Liver (tissue), 9 donors: Measurements from ENCODE around the gene SMTNL2. TPM values are rescaled to one million over a fixed set of nuclear protein-coding genes. Genes with fewer than 3 reads are reported as not detected.
A peak's percentile ranks its signal among the peaks of the same experiment; 100 is the strongest.

Experiments
- DNase-seq: peaks from one replicate; pipeline ENCODE4 v3.0.0-alpha.2; 2017; ENCODE audit warnings: low spot score
- H3K27ac ChIP-seq, 2 donors: one replicate each; pipeline ENCODE4 v1.7.0; 2013; ENCODE audit warnings: inconsistent platforms in 2 of 2, low read length in 2 of 2, control low read depth in 1 of 2, low read depth in 1 of 2, mild to moderate bottlenecking in 1 of 2
- H3K27me3 ChIP-seq, 4 donors: one replicate each; pipeline versions ENCODE4 v1.6.1 to v1.7.0; 2013; ENCODE audit warnings: low read length in 3 of 4, inconsistent platforms in 1 of 4, mild to moderate bottlenecking in 1 of 4, moderate library complexity in 1 of 4; ENCODE audit not compliant: control insufficient read depth in 4 of 4, insufficient read depth in 4 of 4
- H3K36me3 ChIP-seq, 4 donors: one replicate each; pipeline versions ENCODE4 v1.6.1 to v1.7.0; 2013; ENCODE audit warnings: low read length in 3 of 4, mild to moderate bottlenecking in 3 of 4, low read depth in 1 of 4, moderate library complexity in 1 of 4; ENCODE audit not compliant: control insufficient read depth in 4 of 4, insufficient read depth in 3 of 4
- H3K4me1 ChIP-seq, 4 donors: one replicate each; pipeline versions ENCODE4 v1.6.1 to v1.7.0; 2013; ENCODE audit warnings: low read length in 3 of 4, mild to moderate bottlenecking in 3 of 4, moderate library complexity in 1 of 4; ENCODE audit not compliant: control insufficient read depth in 4 of 4, insufficient read depth in 4 of 4
- H3K4me3 ChIP-seq, 3 donors: one replicate each; pipeline versions ENCODE4 v1.6.1 to v1.7.0; 2013; ENCODE audit warnings: low read length in 3 of 3, control low read depth in 1 of 3, low read depth in 1 of 3, mild to moderate bottlenecking in 1 of 3
- H3K9ac ChIP-seq, 2 donors: one replicate each; pipeline ENCODE4 v1.7.0; 2013; ENCODE audit warnings: low read length in 2 of 2, mild to moderate bottlenecking in 2 of 2, moderate library complexity in 2 of 2, control low read depth in 1 of 2, low read depth in 1 of 2
- H3K9me3 ChIP-seq, 4 donors: one replicate each; pipeline versions ENCODE4 v1.6.1 to v1.7.0; 2013; ENCODE audit warnings: low read length in 3 of 4; ENCODE audit not compliant: control insufficient read depth in 4 of 4
- EGR1 ChIP-seq, 2 donors: IDR thresholded peaks; 2 replicates each; pipeline ENCODE4 v1.6.1; 2016 to 2018; ENCODE audit warnings: antibody characterized with exemption in 2 of 2, low read depth in 2 of 2
- FOXA1 ChIP-seq: IDR thresholded peaks from 2 replicates; pipeline ENCODE4 v1.6.1; 2016; ENCODE audit warnings: antibody characterized with exemption
- FOXA2 ChIP-seq: IDR thresholded peaks from 2 replicates; pipeline ENCODE4 v1.6.1; 2016; ENCODE audit warnings: antibody characterized with exemption
- GABPA ChIP-seq, 2 donors: IDR thresholded peaks in 1 of 2; conservative IDR thresholded peaks in 1 of 2; 2 replicates each; pipeline ENCODE4 v1.6.1; 2016; ENCODE audit warnings: antibody characterized with exemption in 2 of 2, mild to moderate bottlenecking in 1 of 2, moderate library complexity in 1 of 2
- HNF4A ChIP-seq, 2 donors: conservative IDR thresholded peaks; 2 replicates each; pipeline ENCODE4 v1.6.1; 2016; ENCODE audit warnings: antibody characterized with exemption in 2 of 2, mild to moderate bottlenecking in 2 of 2
- HNF4G ChIP-seq: IDR thresholded peaks from 2 replicates; pipeline ENCODE4 v1.6.1; 2016; ENCODE audit warnings: antibody characterized with exemption
- JUND ChIP-seq, 2 donors: IDR thresholded peaks; 2 replicates each; pipeline ENCODE4 v1.6.1; 2016; ENCODE audit warnings: antibody characterized with exemption in 2 of 2
- NR2F2 ChIP-seq: IDR thresholded peaks from 2 replicates; pipeline ENCODE4 v1.6.1; 2016; ENCODE audit warnings: antibody characterized with exemption
- RAD21 ChIP-seq, 2 donors: IDR thresholded peaks; 2 replicates each; pipeline ENCODE4 v1.6.1; 2016; ENCODE audit warnings: antibody characterized with exemption in 2 of 2, mild to moderate bottlenecking in 2 of 2
- RXRA ChIP-seq, 2 donors: IDR thresholded peaks; 2 replicates each; pipeline ENCODE4 v1.6.1; 2017 to 2018; ENCODE audit warnings: antibody characterized with exemption in 2 of 2, mild to moderate bottlenecking in 1 of 2
- SP1 ChIP-seq: IDR thresholded peaks from 2 replicates; pipeline ENCODE4 v1.6.1; 2018; ENCODE audit warnings: antibody characterized with exemption, mild to moderate bottlenecking
- TAF1 ChIP-seq: conservative IDR thresholded peaks from 2 replicates; pipeline ENCODE4 v1.6.1; 2016; ENCODE audit warnings: antibody characterized with exemption, mild to moderate bottlenecking
- YY1 ChIP-seq: IDR thresholded peaks from 2 replicates; pipeline ENCODE4 v1.6.1; 2016; ENCODE audit warnings: antibody characterized with exemption, mild to moderate bottlenecking
- ZBTB33 ChIP-seq: IDR thresholded peaks from 2 replicates; pipeline ENCODE4 v1.6.1; 2016; ENCODE audit warnings: antibody characterized with exemption
- WGBS: extraction: QIAGEN DNeasy Blood & Tissue Kit; methylation state at CpG from one replicate; pipeline ENCODE4 v1.1.7; 2013; 5-methylcytosine and 5-hydroxymethylcytosine counted together
- polyA plus RNA-seq, 2 donors: library from polyadenylated mRNA; stranded (reverse) in 1 of 2; unstranded in 1 of 2; fragments of 200-250 nt in 1 of 2; fragments of >200 nt in 1 of 2; fragmentation: Nextera tagmentation in 1 of 2; extraction: Ambion mirVana in 1 of 2; gene quantifications; one replicate each; pipeline versions ENCODE4 v1.2.1 to v1.2.3, GENCODE V29; 2013 to 2015
- total RNA-seq, 2 donors: library from RNA; depleted of rRNA; stranded (reverse); fragments of >200 nt; gene quantifications; one replicate each; pipeline ENCODE4 v1.2.3, GENCODE V29; 2014
- TF ChIP-seq, protein P1 (sequence below): fragments of 150-350 bp; IDR thresholded peaks from 2 replicates; pipeline ENCODE4 v1.5.1; 2017; ENCODE audit warnings: improper control_type of control experiment, low read depth, low read length; ENCODE audit not compliant: missing input control
- TF ChIP-seq, protein P2 (sequence below): IDR thresholded peaks from 2 replicates; pipeline ENCODE4 v1.6.1; 2016; ENCODE audit warnings: antibody characterized with exemption, mild to moderate bottlenecking
- TF ChIP-seq, protein P3 (sequence below): IDR thresholded peaks from 2 replicates; pipeline ENCODE4 v1.6.1; 2016; ENCODE audit warnings: antibody characterized with exemption
- TF ChIP-seq, protein P4 (sequence below): IDR thresholded peaks from 2 replicates; pipeline ENCODE4 v1.6.1; 2016; ENCODE audit warnings: antibody characterized with exemption
- donor health status: healthy.
- donor health status: healthy.
- donor health status: healthy.
- donor health status: healthy.
- donor health status: healthy.

The SMTNL2 gene
- total and polyA plus RNA-seq, 4 donors = 0.13 to 0.29 TPM; not detected in 2

GRCh38 chr17:4648741-4649140 lies 64.4 kb downstream of the SMTNL2 start:
- WGBS = 16% methylated on average over 2 of the region's 2 CpGs
- no peak overlapping the region for H3K9ac ChIP-seq

More at GRCh38 chr17:4648741-4649140, 64.4 kb downstream of the SMTNL2 start:
- Histone ChIP-seq H3K27me3 (no peaks in the 10 kb centered on the region), H3K4me3 (no peak overlapping the region), H3K36me3 (no peaks in the 10 kb centered on the region), H3K9me3 (no peaks in the 10 kb centered on the region), H3K27ac (peak overlapping the region in 1 of 2 donors; percentile 7), H3K4me1 (peaks cover 4 to 16% (median 12%) of the 10 kb centered on the region in 4 donors)
- peak; percentile 77 for TF ChIP-seq SP1
- peak; percentile 65 for TF ChIP-seq ZBTB33
- TF ChIP-seq EGR1 (IDR thresholded peaks at IDR 0.05; ENCODE audit: low read depth in 2 of 2) = peak in 1 of 2 donors; percentile 35
- TF ChIP-seq, protein P1, sequence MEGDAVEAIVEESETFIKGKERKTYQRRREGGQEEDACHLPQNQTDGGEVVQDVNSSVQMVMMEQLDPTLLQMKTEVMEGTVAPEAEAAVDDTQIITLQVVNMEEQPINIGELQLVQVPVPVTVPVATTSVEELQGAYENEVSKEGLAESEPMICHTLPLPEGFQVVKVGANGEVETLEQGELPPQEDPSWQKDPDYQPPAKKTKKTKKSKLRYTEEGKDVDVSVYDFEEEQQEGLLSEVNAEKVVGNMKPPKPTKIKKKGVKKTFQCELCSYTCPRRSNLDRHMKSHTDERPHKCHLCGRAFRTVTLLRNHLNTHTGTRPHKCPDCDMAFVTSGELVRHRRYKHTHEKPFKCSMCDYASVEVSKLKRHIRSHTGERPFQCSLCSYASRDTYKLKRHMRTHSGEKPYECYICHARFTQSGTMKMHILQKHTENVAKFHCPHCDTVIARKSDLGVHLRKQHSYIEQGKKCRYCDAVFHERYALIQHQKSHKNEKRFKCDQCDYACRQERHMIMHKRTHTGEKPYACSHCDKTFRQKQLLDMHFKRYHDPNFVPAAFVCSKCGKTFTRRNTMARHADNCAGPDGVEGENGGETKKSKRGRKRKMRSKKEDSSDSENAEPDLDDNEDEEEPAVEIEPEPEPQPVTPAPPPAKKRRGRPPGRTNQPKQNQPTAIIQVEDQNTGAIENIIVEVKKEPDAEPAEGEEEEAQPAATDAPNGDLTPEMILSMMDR = no peak
- TF ChIP-seq FOXA2 = peak; percentile 85
- TF ChIP-seq, protein P2, sequence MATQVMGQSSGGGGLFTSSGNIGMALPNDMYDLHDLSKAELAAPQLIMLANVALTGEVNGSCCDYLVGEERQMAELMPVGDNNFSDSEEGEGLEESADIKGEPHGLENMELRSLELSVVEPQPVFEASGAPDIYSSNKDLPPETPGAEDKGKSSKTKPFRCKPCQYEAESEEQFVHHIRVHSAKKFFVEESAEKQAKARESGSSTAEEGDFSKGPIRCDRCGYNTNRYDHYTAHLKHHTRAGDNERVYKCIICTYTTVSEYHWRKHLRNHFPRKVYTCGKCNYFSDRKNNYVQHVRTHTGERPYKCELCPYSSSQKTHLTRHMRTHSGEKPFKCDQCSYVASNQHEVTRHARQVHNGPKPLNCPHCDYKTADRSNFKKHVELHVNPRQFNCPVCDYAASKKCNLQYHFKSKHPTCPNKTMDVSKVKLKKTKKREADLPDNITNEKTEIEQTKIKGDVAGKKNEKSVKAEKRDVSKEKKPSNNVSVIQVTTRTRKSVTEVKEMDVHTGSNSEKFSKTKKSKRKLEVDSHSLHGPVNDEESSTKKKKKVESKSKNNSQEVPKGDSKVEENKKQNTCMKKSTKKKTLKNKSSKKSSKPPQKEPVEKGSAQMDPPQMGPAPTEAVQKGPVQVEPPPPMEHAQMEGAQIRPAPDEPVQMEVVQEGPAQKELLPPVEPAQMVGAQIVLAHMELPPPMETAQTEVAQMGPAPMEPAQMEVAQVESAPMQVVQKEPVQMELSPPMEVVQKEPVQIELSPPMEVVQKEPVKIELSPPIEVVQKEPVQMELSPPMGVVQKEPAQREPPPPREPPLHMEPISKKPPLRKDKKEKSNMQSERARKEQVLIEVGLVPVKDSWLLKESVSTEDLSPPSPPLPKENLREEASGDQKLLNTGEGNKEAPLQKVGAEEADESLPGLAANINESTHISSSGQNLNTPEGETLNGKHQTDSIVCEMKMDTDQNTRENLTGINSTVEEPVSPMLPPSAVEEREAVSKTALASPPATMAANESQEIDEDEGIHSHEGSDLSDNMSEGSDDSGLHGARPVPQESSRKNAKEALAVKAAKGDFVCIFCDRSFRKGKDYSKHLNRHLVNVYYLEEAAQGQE = peak; percentile 67
- TF ChIP-seq RAD21 (IDR thresholded peaks at IDR 0.05) = peak; percentile 38 to 42
- TF ChIP-seq, protein P3, sequence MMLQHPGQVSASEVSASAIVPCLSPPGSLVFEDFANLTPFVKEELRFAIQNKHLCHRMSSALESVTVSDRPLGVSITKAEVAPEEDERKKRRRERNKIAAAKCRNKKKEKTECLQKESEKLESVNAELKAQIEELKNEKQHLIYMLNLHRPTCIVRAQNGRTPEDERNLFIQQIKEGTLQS = peak; percentile 18
- no peak for TF ChIP-seq NR2F2
- TF ChIP-seq TAF1 = no peak
- peak; percentile 54 for TF ChIP-seq HNF4G
- peak; percentile 85 to 91 for TF ChIP-seq HNF4A (conservative IDR thresholded peaks at IDR 0.05)
- TF ChIP-seq FOXA1 = peak; percentile 60
- TF ChIP-seq RXRA (IDR thresholded peaks at IDR 0.05) = peak; percentile 58 to 83
- no peak for TF ChIP-seq GABPA (IDR thresholded peaks at IDR 0.05 in 1 of 2, conservative IDR thresholded peaks at IDR 0.05 in 1 of 2)
- TF ChIP-seq YY1 = no peak
- TF ChIP-seq JUND (IDR thresholded peaks at IDR 0.05) = peak in 1 of 2 donors; percentile 40
- TF ChIP-seq, protein P4, sequence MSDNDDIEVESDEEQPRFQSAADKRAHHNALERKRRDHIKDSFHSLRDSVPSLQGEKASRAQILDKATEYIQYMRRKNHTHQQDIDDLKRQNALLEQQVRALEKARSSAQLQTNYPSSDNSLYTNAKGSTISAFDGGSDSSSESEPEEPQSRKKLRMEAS = peak; percentile 35
- no peak for DNase-seq
